GM12878 (cell line): ENCODE data around the gene CDH20. TPM values are rescaled to one million over a fixed set of nuclear protein-coding genes. Genes with fewer than 3 reads are reported as not detected.

Source experiments
- ATAC-seq: fragments of 200-7000 bp; cut with Tn5 transposase; 3 replicates; pipeline ENCODE4 v1.9.1; 2020; ENCODE audit warnings: mild to moderate bottlenecking, moderate library complexity
- BruUV-seq: library from RNA; stranded (reverse); fragments of 400-500 nt; replicated peaks from 2 replicates; lab custom pipeline; 2021; lab: Mats Ljungman, UMichigan
- CTCF ChIA-PET: fragments of 300-600 bp; sonication (Branson Sonifier 250); formaldehyde crosslinking; extraction: SDS; loops from one replicate; lab custom pipeline; 2021; ENCODE audit warnings: inconsistent platforms; lab: Yijun Ruan, JAX
- POLR2A ChIA-PET: fragments of 350-600 bp; formaldehyde crosslinking; extraction: SDS; loops from one replicate; lab custom pipeline; 2021; ENCODE audit warnings: inconsistent platforms; lab: Charles Lee
- RAD21 ChIA-PET: fragments of 300-600 bp; sonication (Branson Sonifier 250); formaldehyde crosslinking; loops from one replicate; lab custom pipeline; 2023; ENCODE audit warnings: antibody characterized with exemption; ENCODE audit not compliant: unreplicated experiment; lab: Charles Lee
- SMC1A ChIA-PET: fragments of 300-600 bp; sonication (Branson Sonifier 250); formaldehyde crosslinking; loops from one replicate; lab custom pipeline; 2023; ENCODE audit not compliant: unreplicated experiment, uncharacterized antibody; lab: Charles Lee
- DNase-seq: peaks from one replicate; pipeline ENCODE4 v3.0.0-alpha.2; 2011; ENCODE audit warnings: low read depth, low spot score
- FAIRE-seq: peaks from 3 replicates; lab custom pipeline; 2011; peaks lifted over from hg19 to GRCh38; lab: Jason Lieb, UNC
- H2AFZ ChIP-seq: 2 replicates; pipeline ENCODE4 v1.6.0; 2011; ENCODE audit warnings: low read depth, low read length, control low read depth; ENCODE audit not compliant: control insufficient read depth
- H3K27ac ChIP-seq: 2 replicates; pipeline ENCODE4 v1.5.1; 2011; ENCODE audit warnings: control low read depth; ENCODE audit not compliant: control insufficient read depth, insufficient read depth
- H3K27me3 ChIP-seq, 2 experiments: replicated peaks in 1 of 2; 2 replicates each; pipeline versions ENCODE4 v1.6.0 to v1.6.1; 2011; ENCODE audit warnings: low read length in 1 of 2; ENCODE audit not compliant: control insufficient read depth in 2 of 2, insufficient read depth in 2 of 2
- H3K36me3 ChIP-seq, 2 experiments: 2 replicates each; pipeline ENCODE4 v1.5.1; 2011; ENCODE audit warnings: low read length in 1 of 2; ENCODE audit not compliant: control insufficient read depth in 2 of 2, insufficient read depth in 2 of 2
- H3K4me1 ChIP-seq: 2 replicates; pipeline ENCODE4 v1.6.1; 2011; ENCODE audit warnings: mild to moderate bottlenecking, low read length, moderate library complexity, mixed read lengths; ENCODE audit not compliant: control insufficient read depth, insufficient read depth
- H3K4me2 ChIP-seq: 2 replicates; pipeline ENCODE4 v1.6.0; 2011; ENCODE audit warnings: control low read depth; ENCODE audit not compliant: control insufficient read depth, insufficient read depth
- H3K4me3 ChIP-seq: fragments of 200-600 bp; sonication (generic); 2 replicates; pipeline ENCODE4 v1.5.1; 2016
- H3K79me2 ChIP-seq: 2 replicates; pipeline ENCODE4 v1.6.0; 2011; ENCODE audit warnings: low read length; ENCODE audit not compliant: control insufficient read depth, insufficient read depth
- H3K9ac ChIP-seq: 2 replicates; pipeline ENCODE4 v1.8.0; 2011; ENCODE audit warnings: low read length, control low read depth, mixed read lengths; ENCODE audit not compliant: control insufficient read depth, insufficient read depth
- H3K9me3 ChIP-seq: replicated peaks from 3 replicates; pipeline ENCODE4 v1.5.1; 2011; ENCODE audit warnings: mild to moderate bottlenecking, low read length; ENCODE audit not compliant: control insufficient read depth, insufficient read depth
- H4K20me1 ChIP-seq: 2 replicates; pipeline ENCODE4 v1.6.0; 2011; ENCODE audit not compliant: control insufficient read depth, insufficient read depth
- BCL11A ChIP-seq: IDR thresholded peaks from 2 replicates; pipeline ENCODE4 v1.6.1; 2011; ENCODE audit warnings: low read depth, low read length
- CEBPZ ChIP-seq: fragments of 150-350 bp; IDR thresholded peaks from 2 replicates; pipeline ENCODE4 v1.6.1; 2016; ENCODE audit warnings: low read depth, low read length
- CHD1 ChIP-seq: IDR thresholded peaks from 2 replicates; pipeline ENCODE4 v1.6.1; 2012; ENCODE audit warnings: low read depth, low read length, improper control_type of control experiment
- EGR1 ChIP-seq, 2 experiments: IDR thresholded peaks; 1 replicate in 1 of 2; 2 replicates in 1 of 2; pipeline ENCODE4 v1.6.1; 2011 to 2012; ENCODE audit warnings: low read depth in 2 of 2, low read length in 2 of 2, borderline replicate concordance in 1 of 2, mild to moderate bottlenecking in 1 of 2, moderate library complexity in 1 of 2
- GATAD2B ChIP-seq: fragments of 450-650 bp; conservative IDR thresholded peaks from 2 replicates; pipeline ENCODE4 v1.6.1; 2017; ENCODE audit warnings: low read depth, mild to moderate bottlenecking, moderate library complexity
- HCFC1 ChIP-seq: fragments of 150-350 bp; IDR thresholded peaks from 2 replicates; pipeline ENCODE4 v1.6.1; 2014; ENCODE audit warnings: low read length
- IKZF2 ChIP-seq, 2 experiments: fragments of 450-650 bp; IDR thresholded peaks; 2 replicates each; pipeline ENCODE4 v1.6.1; 2017; ENCODE audit warnings: mild to moderate bottlenecking in 2 of 2, moderate library complexity in 2 of 2
- MYC ChIP-seq: IDR thresholded peaks from 2 replicates; pipeline ENCODE4 v1.6.1; 2011; ENCODE audit warnings: mild to moderate bottlenecking, low read length, moderate library complexity, inconsistent platforms; ENCODE audit not compliant: insufficient read depth, insufficient replicate concordance, insufficient read length, severe bottlenecking
- RCOR1 ChIP-seq: conservative IDR thresholded peaks from 2 replicates; pipeline ENCODE4 v1.6.1; 2012; ENCODE audit warnings: low read depth, low read length, improper control_type of control experiment
- SIX5 ChIP-seq: IDR thresholded peaks from 2 replicates; pipeline ENCODE4 v1.6.1; 2011; ENCODE audit warnings: mild to moderate bottlenecking, low read depth, low read length, moderate library complexity; ENCODE audit not compliant: severe bottlenecking
- SUZ12 ChIP-seq: fragments of 200-600 bp; sonication (generic); IDR thresholded peaks from one replicate; pipeline ENCODE4 v1.6.1; 2018; ENCODE audit warnings: antibody characterized with exemption, mild to moderate bottlenecking; ENCODE audit not compliant: unreplicated experiment
- TAF1 ChIP-seq: IDR thresholded peaks from 2 replicates; pipeline ENCODE4 v1.6.1; 2011; ENCODE audit warnings: mild to moderate bottlenecking, low read depth, low read length, borderline replicate concordance
- ZNF207 ChIP-seq: fragments of 450-650 bp; IDR thresholded peaks from 2 replicates; pipeline ENCODE4 v1.6.1; 2014; ENCODE audit warnings: antibody characterized with exemption, mild to moderate bottlenecking, borderline replicate concordance
- WGBS: methylation state at CpG from one replicate; pipeline ENCODE4 v1.1.6; 2016; ENCODE audit warnings: low lambda C conversion rate; ENCODE audit not compliant: insufficient replicate concordance, insufficient coverage; ENCODE audit errors: missing lambda C conversion rate; 5-methylcytosine and 5-hydroxymethylcytosine counted together
- in situ Hi-C: fragments of 300-500 bp; cut with MboI; formaldehyde crosslinking; loops from 9 replicates; pipeline ENCODE4 v1.14.3; 2018; ENCODE audit warnings: mixed read lengths
- intact Hi-C: fragments of 100-400 bp; cut with micrococcal nuclease; formaldehyde crosslinking; loops from one replicate; pipeline ENCODE4 v1.14.2; 2022; ENCODE audit not compliant: unreplicated experiment
- polyA plus RNA-seq, 11 experiments: library from polyadenylated mRNA; depleted of rRNA in 4 of 11; unstranded in 6 of 11; stranded (reverse) in 5 of 11; fragments of >200 nt; fragmentation: Nextera tagmentation in 4 of 11; fragmentation: Illumina TruSeq in 1 of 11; extraction: Ambion mirVana in 4 of 11; extraction: Trizol in 1 of 11; gene quantifications; 1 replicate in 1 of 11; 2 replicates in 10 of 11; pipeline versions ENCODE4 v1.2.1 to v1.2.3, GENCODE V29; 2011 to 2016; ENCODE audit warnings: inconsistent platforms in 2 of 11, missing spikeins in 2 of 11, low read depth in 1 of 11
- total RNA-seq, 4 experiments: library from RNA; depleted of rRNA in 3 of 4; stranded (reverse); fragments of >200 nt in 3 of 4; fragmentation: Illumina TruSeq in 1 of 4; extraction: Trizol in 1 of 4; gene quantifications; 2 replicates each; pipeline versions ENCODE4 v1.2.1 to v1.2.3, GENCODE V29; 2013 to 2021
- TF ChIP-seq, protein P1 (sequence below): fragments of 450-650 bp; formaldehyde crosslinking; IDR thresholded peaks from 2 replicates; pipeline ENCODE4 v1.4.0; 2020; ENCODE audit warnings: mild to moderate bottlenecking, moderate library complexity
- TF ChIP-seq, protein P2 (sequence below): IDR thresholded peaks from 2 replicates; pipeline ENCODE4 v1.6.1; 2011; ENCODE audit warnings: low read depth, low read length, improper control_type of control experiment, borderline replicate concordance

The CDH20 gene
- total and polyA plus RNA-seq, 10 of the 15 experiments (the other 5 are each of a cell fraction or from before 2014, with no cell fraction given), result not detected

DNA sequence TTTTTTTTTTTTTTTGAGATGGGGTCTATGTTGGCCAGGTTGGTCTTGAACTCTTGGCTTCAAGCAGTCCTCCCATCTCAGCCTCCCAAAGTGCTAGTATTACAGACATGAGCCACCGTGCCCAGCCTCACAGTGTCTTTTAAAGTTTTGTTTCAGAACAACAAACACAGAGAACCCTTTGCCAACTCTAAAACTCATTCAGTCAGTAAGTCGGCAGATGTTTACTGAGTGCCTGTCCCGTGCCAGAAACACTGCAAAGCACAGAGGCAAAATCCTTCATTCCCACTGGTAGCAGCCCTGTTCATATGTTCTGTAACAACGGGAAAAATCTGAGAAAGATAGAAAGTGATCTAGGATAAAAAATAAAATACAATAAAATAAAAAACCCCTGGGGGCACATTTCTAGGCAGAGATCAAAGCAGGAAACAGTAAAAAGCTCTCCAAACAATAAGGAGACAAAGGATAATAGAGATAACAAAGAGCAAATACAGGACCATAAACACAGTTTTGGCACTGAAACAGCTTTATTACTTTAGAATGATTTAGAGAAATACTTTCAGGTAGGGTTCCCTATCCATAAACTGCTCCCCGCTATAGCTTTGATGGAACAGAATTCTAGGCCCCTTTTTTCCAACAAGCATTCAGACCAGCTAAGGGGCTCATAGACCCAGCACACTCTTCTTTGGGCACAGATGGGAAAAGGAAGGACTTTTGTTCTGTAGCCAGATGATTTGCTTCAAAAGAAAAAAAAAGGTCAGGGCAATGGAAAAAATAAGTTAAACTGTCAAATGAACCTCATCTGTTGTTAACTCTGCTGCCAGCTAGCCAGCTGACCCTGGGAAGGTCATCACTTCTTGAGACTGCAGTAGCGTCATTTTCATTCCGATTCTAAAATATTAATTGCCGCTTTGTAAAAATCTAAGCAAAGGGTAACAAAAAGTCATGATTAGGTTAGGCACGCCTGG lies 212.3 kb downstream of the CDH20 start:
- DNase-seq (no peak), FAIRE-seq (no peak), ATAC-seq (no peak)
- ChIA-PET RAD21 (no interaction called here), CTCF (interaction anchor here (0.6 kb wide), 1 partner anchor 492 kb away, joined by 3 read pairs; no protein-coding TSS in a partner anchor), POLR2A (no interaction called here), SMC1A (no interaction called here)
- no peaks in the 10 kb centered on the region for H3K36me3 ChIP-seq
- intact Hi-C loops, result no loop called here
- H3K4me2 ChIP-seq, result no peak overlapping the region
- no TSS peak for BruUV-seq
- no peaks in the 10 kb centered on the region for H3K9me3 ChIP-seq
- H3K4me3 ChIP-seq, result no peak overlapping the region
- no peak overlapping the region for H3K9ac ChIP-seq
- H4K20me1 ChIP-seq, result no peaks in the 10 kb centered on the region
- H2AFZ ChIP-seq, result no peak overlapping the region
- 37% methylated on average over 9 of the region's 9 CpGs for WGBS
- no peak overlapping the region for H3K27ac ChIP-seq
- H3K27me3 ChIP-seq, result peaks cover 0 to 1% of the 10 kb centered on the region in 2 experiments; a peak in 2 of 4 replicates
- in situ Hi-C loops, result no loop called here
- H3K4me1 ChIP-seq, result no peaks in the 10 kb centered on the region
- no peaks in the 10 kb centered on the region for H3K79me2 ChIP-seq
- TF ChIP-seq, protein P1, sequence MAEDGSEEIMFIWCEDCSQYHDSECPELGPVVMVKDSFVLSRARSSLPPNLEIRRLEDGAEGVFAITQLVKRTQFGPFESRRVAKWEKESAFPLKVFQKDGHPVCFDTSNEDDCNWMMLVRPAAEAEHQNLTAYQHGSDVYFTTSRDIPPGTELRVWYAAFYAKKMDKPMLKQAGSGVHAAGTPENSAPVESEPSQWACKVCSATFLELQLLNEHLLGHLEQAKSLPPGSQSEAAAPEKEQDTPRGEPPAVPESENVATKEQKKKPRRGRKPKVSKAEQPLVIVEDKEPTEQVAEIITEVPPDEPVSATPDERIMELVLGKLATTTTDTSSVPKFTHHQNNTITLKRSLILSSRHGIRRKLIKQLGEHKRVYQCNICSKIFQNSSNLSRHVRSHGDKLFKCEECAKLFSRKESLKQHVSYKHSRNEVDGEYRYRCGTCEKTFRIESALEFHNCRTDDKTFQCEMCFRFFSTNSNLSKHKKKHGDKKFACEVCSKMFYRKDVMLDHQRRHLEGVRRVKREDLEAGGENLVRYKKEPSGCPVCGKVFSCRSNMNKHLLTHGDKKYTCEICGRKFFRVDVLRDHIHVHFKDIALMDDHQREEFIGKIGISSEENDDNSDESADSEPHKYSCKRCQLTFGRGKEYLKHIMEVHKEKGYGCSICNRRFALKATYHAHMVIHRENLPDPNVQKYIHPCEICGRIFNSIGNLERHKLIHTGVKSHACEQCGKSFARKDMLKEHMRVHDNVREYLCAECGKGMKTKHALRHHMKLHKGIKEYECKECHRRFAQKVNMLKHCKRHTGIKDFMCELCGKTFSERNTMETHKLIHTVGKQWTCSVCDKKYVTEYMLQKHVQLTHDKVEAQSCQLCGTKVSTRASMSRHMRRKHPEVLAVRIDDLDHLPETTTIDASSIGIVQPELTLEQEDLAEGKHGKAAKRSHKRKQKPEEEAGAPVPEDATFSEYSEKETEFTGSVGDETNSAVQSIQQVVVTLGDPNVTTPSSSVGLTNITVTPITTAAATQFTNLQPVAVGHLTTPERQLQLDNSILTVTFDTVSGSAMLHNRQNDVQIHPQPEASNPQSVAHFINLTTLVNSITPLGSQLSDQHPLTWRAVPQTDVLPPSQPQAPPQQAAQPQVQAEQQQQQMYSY (CRISPR knock-in tag), result no peak
- TF ChIP-seq CEBPZ (no peak), HCFC1 (no peak), SUZ12 (no peak), GATAD2B (no peak), BCL11A (no peak), ZNF207 (no peak), SIX5 (no peak), MYC (no peak), IKZF2 (IDR thresholded peaks at IDR 0.05) (no peak), CHD1 (no peak), EGR1 (IDR thresholded peaks at IDR 0.05; ENCODE audit: borderline replicate concordance in 1 of 2, low read depth in 2 of 2, low read length in 2 of 2) (no peak), RCOR1 (no peak), TAF1 (no peak)
- TF ChIP-seq, protein P2, sequence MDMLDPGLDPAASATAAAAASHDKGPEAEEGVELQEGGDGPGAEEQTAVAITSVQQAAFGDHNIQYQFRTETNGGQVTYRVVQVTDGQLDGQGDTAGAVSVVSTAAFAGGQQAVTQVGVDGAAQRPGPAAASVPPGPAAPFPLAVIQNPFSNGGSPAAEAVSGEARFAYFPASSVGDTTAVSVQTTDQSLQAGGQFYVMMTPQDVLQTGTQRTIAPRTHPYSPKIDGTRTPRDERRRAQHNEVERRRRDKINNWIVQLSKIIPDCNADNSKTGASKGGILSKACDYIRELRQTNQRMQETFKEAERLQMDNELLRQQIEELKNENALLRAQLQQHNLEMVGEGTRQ, result no peak
